ENCODE measurements around the gene CARD10. TPM values are rescaled to one million over a fixed set of nuclear protein-coding genes. Genes with fewer than 3 reads are reported as not detected.
A peak's percentile ranks its signal among the peaks of the same experiment; 100 is the strongest.

CARD10 gene
- total and polyA plus RNA-seq, 4 donors, result 7.8 to 14.0 (median 8.4) TPM

DNA sequence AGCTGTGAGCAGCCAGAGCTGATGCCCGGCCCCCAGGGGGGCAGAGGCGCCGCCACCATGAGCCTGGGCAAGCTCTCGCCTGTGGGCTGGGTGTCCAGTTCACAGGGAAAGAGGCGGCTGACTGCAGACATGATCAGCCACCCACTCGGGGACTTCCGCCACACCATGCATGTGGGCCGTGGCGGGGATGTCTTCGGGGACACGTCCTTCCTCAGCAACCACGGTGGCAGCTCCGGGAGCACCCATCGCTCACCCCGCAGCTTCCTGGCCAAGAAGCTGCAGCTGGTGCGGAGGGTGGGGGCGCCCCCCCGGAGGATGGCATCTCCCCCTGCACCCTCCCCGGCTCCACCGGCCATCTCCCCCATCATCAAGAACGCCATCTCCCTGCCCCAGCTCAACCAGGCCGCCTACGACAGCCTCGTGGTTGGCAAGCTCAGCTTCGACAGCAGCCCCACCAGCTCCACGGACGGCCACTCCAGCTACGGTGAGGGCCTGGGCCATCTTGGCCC lies 47.2 kb upstream of the CARD10 start:
- DNase-seq (ENCODE audit: low spot score), result no peak
- WGBS, result 50% methylated on average over 28 of the region's 28 CpGs
- TF ChIP-seq SP1 (IDR thresholded peaks at IDR 0.05) (no peak), HNF4G (IDR thresholded peaks at IDR 0.05) (no peak), JUND (IDR thresholded peaks at IDR 0.05) (no peak), GABPA (IDR thresholded peaks at IDR 0.05 in 1 of 2, conservative IDR thresholded peaks at IDR 0.05 in 1 of 2) (no peak), RAD21 (IDR thresholded peaks at IDR 0.05) (no peak), RXRA (IDR thresholded peaks at IDR 0.05) (no peak), FOXA2 (IDR thresholded peaks at IDR 0.05) (no peak), YY1 (IDR thresholded peaks at IDR 0.05) (no peak), HNF4A (conservative IDR thresholded peaks at IDR 0.05) (no peak)
- TF ChIP-seq, protein P1, sequence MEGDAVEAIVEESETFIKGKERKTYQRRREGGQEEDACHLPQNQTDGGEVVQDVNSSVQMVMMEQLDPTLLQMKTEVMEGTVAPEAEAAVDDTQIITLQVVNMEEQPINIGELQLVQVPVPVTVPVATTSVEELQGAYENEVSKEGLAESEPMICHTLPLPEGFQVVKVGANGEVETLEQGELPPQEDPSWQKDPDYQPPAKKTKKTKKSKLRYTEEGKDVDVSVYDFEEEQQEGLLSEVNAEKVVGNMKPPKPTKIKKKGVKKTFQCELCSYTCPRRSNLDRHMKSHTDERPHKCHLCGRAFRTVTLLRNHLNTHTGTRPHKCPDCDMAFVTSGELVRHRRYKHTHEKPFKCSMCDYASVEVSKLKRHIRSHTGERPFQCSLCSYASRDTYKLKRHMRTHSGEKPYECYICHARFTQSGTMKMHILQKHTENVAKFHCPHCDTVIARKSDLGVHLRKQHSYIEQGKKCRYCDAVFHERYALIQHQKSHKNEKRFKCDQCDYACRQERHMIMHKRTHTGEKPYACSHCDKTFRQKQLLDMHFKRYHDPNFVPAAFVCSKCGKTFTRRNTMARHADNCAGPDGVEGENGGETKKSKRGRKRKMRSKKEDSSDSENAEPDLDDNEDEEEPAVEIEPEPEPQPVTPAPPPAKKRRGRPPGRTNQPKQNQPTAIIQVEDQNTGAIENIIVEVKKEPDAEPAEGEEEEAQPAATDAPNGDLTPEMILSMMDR (IDR thresholded peaks at IDR 0.05; ENCODE audit: low read depth, low read length, missing input control), result no peak
- TF ChIP-seq, protein P2, sequence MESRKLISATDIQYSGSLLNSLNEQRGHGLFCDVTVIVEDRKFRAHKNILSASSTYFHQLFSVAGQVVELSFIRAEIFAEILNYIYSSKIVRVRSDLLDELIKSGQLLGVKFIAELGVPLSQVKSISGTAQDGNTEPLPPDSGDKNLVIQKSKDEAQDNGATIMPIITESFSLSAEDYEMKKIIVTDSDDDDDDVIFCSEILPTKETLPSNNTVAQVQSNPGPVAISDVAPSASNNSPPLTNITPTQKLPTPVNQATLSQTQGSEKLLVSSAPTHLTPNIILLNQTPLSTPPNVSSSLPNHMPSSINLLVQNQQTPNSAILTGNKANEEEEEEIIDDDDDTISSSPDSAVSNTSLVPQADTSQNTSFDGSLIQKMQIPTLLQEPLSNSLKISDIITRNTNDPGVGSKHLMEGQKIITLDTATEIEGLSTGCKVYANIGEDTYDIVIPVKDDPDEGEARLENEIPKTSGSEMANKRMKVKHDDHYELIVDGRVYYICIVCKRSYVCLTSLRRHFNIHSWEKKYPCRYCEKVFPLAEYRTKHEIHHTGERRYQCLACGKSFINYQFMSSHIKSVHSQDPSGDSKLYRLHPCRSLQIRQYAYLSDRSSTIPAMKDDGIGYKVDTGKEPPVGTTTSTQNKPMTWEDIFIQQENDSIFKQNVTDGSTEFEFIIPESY (IDR thresholded peaks at IDR 0.05), result no peak
- H3K36me3 ChIP-seq (ENCODE audit: control insufficient read depth in 4 of 4, insufficient read depth in 3 of 4, low read depth in 1 of 4, low read length in 3 of 4), result peaks cover 3 to 14% (median 7%) of the 10 kb centered on the region in 4 donors
- H3K9ac ChIP-seq (ENCODE audit: low read depth in 1 of 2, low read length in 2 of 2), result peak overlapping the region in 1 of 2 donors; percentile 48
- peaks cover 34 to 87% (median 77%) of the 10 kb centered on the region in 4 donors for H3K4me1 ChIP-seq (ENCODE audit: control insufficient read depth in 4 of 4, insufficient read depth in 4 of 4, low read length in 3 of 4)
- H3K4me3 ChIP-seq (ENCODE audit: low read depth in 1 of 3, low read length in 3 of 3), result no peak overlapping the region
- no peaks in the 10 kb centered on the region for H3K9me3 ChIP-seq (ENCODE audit: control insufficient read depth in 4 of 4, low read length in 3 of 4)
- H3K27me3 ChIP-seq (ENCODE audit: control insufficient read depth in 4 of 4, insufficient read depth in 4 of 4, low read length in 3 of 4), result no peaks in the 10 kb centered on the region
- H3K27ac ChIP-seq (ENCODE audit: low read depth in 1 of 2, low read length in 2 of 2), result peak overlapping the region; percentile 59 to 74

DNA sequence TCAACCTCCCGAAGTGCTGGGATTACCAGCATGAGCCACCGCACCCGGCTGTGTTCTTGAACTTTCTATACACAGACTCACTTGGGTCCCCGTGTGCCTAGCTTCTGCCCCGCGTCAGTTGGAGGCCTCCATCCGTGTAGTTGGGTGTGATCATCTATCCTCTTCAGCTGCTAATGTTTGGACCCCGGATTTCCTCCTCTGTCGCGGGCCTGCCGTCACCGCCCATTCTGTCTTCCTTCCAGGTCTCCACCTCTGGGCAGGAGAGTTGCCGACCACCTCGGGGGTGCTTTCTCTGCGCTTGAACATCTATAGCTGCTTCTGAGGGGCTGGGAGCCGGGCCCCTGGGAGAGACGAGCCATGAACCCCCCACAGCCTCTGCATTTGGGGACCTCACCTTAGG lies 46.6 kb upstream of the CARD10 start:
- H3K9ac ChIP-seq (ENCODE audit: low read depth in 1 of 2, low read length in 2 of 2), result no peak overlapping the region
- H3K4me1 ChIP-seq (ENCODE audit: control insufficient read depth in 4 of 4, insufficient read depth in 4 of 4, low read length in 3 of 4), result peaks cover 34 to 87% (median 77%) of the 10 kb centered on the region in 4 donors
- peak overlapping the region; percentile 56 to 74 for H3K27ac ChIP-seq (ENCODE audit: low read depth in 1 of 2, low read length in 2 of 2)
- no peak for DNase-seq (ENCODE audit: low spot score)
- H3K27me3 ChIP-seq (ENCODE audit: control insufficient read depth in 4 of 4, insufficient read depth in 4 of 4, low read length in 3 of 4), result no peaks in the 10 kb centered on the region
- H3K9me3 ChIP-seq (ENCODE audit: control insufficient read depth in 4 of 4, low read length in 3 of 4), result no peaks in the 10 kb centered on the region
- TF ChIP-seq JUND (IDR thresholded peaks at IDR 0.05), result no peak
- no peak for TF ChIP-seq HNF4G (IDR thresholded peaks at IDR 0.05)
- TF ChIP-seq FOXA2 (IDR thresholded peaks at IDR 0.05), result no peak
- no peak for TF ChIP-seq RAD21 (IDR thresholded peaks at IDR 0.05)
- no peak for TF ChIP-seq NR2F2 (IDR thresholded peaks at IDR 0.05)
- TF ChIP-seq FOXA1 (IDR thresholded peaks at IDR 0.05), result no peak
- no peak for TF ChIP-seq EGR1 (IDR thresholded peaks at IDR 0.05; ENCODE audit: low read depth in 2 of 2)
- no peak for TF ChIP-seq SP1 (IDR thresholded peaks at IDR 0.05)
- TF ChIP-seq RXRA (IDR thresholded peaks at IDR 0.05), result no peak
- TF ChIP-seq, protein P3, sequence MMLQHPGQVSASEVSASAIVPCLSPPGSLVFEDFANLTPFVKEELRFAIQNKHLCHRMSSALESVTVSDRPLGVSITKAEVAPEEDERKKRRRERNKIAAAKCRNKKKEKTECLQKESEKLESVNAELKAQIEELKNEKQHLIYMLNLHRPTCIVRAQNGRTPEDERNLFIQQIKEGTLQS (IDR thresholded peaks at IDR 0.05), result no peak
- TF ChIP-seq, protein P4, sequence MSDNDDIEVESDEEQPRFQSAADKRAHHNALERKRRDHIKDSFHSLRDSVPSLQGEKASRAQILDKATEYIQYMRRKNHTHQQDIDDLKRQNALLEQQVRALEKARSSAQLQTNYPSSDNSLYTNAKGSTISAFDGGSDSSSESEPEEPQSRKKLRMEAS (IDR thresholded peaks at IDR 0.05), result no peak
- no peak for TF ChIP-seq YY1 (IDR thresholded peaks at IDR 0.05)
- TF ChIP-seq GABPA (IDR thresholded peaks at IDR 0.05 in 1 of 2, conservative IDR thresholded peaks at IDR 0.05 in 1 of 2), result no peak
- H3K36me3 ChIP-seq (ENCODE audit: control insufficient read depth in 4 of 4, insufficient read depth in 3 of 4, low read depth in 1 of 4, low read length in 3 of 4), result peaks cover 3 to 14% (median 7%) of the 10 kb centered on the region in 4 donors
- 54% methylated on average over 17 of the region's 17 CpGs for WGBS
- no peak overlapping the region for H3K4me3 ChIP-seq (ENCODE audit: low read depth in 1 of 3, low read length in 3 of 3)

Measured in liver (tissue), 9 donors.